ENCODE data around the gene KYAT1.

Gene KYAT1

DNA sequence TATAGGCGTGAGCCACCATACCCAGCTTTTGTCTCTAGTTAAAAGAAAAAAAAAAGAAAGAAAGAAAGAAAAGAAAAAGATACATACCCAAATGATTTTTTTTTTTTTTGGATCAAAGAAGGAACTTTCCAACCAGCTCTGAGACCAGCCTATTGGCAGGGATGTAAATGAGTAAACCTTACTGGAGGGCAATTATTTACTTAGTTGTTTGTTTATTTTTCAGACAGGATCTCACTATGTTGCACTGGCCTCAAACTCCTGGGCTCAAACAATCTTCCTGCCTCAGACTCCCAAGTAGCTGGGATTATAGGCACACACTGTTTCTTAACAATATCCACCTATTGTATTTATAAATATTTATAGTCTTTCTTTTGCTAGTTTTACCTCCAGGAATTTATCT, 41.2 kb downstream of the KYAT1 start:
- no peak for DNase-seq (ENCODE audit: low read depth, low spot score)

DNA sequence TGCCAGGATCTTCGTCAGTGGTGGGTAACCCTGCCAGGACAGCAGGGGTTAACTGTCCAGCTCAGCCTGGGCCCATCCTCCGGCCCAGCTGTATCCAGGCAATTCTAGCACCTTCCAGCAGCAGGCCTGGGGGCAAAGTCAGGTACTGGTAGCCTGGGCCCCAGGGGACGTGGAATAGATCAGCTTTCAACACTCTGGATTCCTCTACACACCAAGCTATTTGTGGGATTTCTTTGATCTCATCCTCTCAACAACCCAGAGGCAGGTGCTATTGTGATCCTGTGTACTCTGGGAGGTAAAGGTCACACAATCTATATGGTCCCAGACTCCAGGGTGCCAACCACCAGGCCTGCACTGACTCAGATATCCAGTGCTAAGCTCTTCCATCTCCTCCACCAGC, 43.4 kb downstream of the KYAT1 start:
- no peak for DNase-seq (ENCODE audit: low read depth, low spot score)

DNA sequence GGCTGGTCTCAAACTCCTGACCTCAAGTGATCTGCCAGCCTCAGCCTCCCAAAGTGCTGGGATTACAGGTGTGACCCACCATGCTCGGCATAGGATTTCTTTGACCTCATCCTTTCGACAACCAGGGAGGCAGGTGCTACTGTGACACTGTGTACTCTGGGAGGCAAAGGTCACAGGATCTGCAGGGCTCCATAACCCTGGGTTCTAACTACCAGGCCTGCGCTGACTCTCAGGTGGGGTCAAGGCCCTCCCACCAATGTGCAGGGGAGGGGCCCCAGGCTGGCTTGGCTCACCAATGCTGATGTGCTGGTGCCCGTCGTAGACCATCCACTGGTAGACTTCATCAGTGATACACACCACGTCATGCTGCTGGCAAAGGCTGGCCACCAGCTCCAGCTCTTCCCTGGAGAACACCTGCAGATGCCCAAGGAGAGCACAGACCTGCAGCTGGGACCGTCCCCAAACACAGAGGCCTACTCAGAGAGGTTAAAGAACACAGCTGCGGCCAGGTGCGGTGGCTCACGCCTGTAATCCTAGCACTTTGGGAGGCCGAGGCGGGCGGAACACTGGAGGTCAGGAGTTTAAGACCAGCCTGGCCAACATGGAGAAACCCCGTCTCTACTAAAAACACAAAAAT, 45.1 kb downstream of the KYAT1 start:
- DNase-seq (ENCODE audit: low read depth, low spot score) = no peak

DNA sequence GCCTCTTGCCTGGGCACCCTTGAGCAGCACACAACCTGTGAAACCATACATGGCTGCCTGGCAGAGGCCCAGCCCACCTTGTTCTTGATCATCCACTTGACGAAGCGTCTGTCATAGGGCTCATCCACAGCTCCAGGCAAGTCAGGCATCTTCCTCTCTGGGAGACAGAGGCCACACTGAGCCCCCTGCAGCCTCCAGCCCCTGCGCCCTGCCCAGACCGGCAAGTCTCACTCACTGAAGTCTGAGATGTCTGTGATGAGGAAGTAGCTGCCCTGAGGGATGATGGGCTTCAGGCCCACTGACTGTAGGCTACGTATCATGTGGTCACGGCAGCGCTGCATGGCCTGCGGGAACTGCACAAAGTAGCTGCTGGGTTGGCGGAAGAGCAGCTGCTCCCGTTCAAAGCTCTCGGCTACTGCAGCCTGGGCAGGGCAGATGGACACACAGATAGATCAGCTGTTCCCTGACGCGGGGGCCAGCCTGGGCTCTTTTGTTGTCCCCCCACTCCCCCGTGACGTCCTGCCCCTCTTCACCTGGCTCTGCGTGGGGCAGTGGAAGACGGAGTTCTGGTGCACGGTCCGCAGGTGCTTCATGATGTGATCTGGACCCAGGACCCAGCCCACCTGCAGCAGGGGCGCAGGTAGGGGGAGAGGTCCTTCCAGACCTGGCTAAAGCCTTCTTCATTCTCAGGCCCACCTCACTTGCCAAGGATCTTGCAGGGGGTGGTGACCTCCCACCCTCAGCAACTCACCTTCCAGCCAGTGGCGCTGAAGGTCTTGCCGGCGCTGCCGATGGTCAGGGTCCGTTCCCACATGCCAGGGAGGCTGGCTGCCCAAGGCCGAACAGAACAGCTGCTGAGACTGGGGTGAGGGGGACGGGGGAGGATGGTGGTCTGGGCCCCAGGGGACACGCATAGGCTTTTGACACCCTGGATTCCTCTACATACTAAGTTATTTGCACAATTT, 46.2 kb downstream of the KYAT1 start:
- DNase-seq (ENCODE audit: low read depth, low spot score) = no peak

DNA sequence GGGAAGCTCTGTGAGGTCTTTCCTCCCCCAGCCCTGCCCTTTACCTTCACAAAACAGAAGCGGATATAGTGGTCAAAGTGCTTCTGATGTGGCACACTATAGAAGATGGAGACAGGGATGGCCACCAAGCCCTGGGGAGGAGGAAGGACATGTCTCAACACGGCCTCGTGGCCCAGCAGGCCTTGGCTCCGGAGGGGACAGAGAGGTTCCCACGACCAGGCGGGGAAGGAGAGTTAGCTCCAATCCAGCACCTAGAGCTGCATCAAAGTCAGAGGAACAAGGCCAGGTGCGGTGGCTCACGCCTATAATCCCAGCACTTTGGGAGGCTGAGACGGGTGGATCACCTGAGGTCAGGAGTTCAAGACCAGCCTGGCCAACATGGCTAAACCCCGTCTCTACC, 48.1 kb downstream of the KYAT1 start:
- no peak for DNase-seq (ENCODE audit: low read depth, low spot score)

DNA sequence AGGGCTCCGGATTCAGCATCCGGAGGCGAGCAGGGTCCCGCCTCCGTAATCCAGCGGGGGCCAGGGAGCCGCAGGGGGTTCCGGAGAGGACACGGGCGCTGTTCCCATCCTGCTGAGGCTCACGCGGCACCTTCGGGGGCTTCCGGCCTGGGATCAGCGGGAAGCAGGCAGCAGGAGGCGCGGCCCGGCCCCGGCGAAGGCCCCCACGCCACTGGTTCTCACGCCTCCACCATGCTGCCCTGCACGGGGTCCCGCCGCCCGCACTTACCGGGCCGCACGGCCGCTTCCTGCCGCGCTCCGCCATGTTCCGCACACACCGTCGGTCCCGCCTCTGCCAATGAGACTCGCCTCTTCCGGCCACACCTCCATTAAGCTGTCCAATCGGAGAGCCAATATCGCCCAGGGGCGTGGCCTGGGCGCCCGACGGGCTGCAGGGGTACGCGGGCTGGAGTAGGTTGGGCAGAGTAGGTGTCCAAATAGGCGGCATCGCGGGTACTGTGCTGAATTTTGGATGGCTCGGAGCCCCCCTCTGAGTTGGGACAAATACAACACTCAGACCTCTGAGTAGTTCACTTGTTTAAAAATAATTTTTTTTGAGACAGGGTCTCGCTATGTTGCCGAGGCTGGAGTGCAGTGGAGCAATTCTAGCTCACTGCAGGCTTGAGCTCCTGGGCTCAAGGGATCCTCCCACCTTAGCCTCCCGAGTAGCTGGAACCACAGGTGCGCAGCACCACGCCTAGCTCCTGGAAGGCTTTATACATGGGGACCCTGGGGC, 52.1 kb downstream of the KYAT1 start, which contains the start of gene SPOUT1:
SPOUT1 (minus strand) TSS at position 318 of the 775 bp plus-strand sequence; CDS start at position 304, 14 bp downstream.
- DNase-seq (ENCODE audit: low read depth, low spot score) = peak; percentile 79

DNA sequence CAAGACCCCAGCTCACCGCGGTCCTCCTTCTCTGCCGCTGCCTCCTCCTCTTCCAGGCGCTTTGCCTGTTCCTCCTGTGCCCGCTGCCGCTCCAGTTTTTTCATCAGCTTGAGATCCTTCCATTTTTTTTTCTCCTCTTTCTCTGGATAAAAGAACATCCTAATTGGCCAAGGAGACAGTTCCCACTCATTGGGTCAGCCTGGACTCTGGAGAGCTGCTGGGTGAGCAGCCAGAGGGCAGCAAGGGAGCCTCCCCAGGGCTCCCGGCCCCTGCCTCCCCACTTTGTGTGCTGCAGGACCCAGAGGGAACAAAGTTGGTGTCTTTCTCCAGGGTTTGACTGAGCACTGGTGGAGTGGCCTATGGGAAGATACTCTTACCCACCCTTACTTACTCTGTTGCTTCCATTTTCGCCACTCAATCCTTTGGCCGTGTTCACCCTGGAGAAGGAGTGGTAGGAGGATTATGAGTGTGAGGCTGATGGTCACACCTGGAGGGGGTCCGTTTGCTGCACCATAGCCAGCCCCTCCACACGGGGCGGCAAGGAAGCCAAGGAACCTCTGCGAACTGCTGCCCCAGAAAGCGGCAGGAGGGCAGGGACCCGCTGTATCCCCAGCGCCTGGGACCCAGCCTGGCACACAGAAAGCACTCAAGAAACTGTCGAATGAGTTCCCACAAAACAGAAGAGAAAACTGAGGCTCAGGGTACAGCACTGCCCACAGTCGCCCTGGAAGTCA, 52.9 kb downstream of the KYAT1 start:
- DNase-seq (ENCODE audit: low read depth, low spot score) = no peak

DNA sequence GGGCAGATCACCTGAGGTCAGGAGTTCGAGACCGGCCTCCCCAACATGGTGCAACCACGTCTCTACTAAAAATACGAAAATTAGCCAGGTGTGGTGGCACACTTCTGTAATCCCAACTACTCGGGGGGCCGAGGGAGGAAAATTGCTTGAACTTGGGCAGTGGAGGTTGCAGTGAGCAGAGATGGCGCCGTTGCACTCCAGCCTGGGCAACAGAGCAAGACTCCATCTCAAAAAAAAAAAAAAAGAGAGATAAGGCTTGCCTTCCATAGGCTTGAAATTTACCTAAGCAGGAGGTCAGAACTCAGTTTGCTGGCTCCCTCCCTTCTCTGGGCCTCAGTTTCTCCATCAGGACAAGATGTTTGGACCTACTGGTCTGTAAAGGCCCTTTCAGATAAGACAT, 53.5 kb downstream of the KYAT1 start:
- no peak for DNase-seq (ENCODE audit: low read depth, low spot score)

DNA sequence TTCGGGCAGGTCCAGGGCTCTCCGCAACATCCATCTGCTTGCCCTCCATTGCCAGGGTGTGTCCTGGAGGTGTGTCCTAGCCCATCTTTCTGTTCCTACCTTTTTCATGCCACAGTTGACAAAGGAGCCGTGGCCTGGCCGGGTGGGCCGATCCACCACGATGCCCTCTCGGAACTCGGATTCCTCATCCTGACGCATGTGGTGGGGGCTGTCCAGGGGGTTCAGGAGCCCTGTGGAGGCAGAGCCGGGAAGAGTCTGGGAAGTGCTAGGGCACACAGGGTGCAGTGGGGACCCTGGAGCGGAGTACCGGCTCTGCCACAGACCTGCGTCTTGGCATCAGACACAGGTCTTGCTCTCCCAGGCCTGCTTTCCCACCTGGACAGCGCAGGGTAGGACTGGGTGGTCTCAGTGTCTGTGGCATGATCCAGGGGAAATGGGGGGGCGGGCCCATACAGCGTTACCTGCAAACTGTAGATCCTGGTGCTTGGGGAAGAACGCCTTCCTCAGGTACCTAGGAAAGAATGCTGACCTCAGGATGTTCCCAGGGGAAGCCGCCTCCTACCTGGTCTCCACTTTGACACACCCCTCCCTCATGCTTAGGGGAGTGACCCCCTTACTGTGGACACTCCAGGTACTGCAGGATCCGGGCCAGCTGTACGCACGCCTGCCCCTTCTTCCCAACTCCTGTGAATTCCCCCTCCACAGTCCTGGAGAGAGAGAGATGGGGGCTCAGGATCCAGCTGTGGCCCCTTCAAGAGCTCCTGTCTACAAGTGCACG, 55.6 kb downstream of the KYAT1 start:
- DNase-seq (ENCODE audit: low read depth, low spot score) = no peak

DNA sequence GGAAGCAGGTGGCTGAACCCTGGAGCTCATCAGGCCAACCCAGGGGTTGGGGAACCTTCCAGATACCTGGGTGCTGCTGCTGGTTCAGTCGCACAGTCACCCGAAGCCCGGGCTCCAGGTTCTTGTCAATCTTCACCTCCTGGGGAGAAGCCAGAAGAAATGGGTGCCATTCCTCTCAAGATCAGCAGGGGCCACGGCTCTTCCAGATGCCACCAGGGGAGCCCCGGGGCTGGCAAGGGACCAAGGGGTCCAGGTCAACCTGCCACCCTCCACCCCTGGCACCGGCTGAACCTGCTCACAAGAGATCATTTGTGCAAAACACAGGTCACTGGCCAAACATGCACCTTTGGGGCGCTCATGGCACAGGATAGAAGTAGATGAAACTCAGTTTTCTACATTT, 56.8 kb downstream of the KYAT1 start:
- DNase-seq (ENCODE audit: low read depth, low spot score) = no peak

DNA sequence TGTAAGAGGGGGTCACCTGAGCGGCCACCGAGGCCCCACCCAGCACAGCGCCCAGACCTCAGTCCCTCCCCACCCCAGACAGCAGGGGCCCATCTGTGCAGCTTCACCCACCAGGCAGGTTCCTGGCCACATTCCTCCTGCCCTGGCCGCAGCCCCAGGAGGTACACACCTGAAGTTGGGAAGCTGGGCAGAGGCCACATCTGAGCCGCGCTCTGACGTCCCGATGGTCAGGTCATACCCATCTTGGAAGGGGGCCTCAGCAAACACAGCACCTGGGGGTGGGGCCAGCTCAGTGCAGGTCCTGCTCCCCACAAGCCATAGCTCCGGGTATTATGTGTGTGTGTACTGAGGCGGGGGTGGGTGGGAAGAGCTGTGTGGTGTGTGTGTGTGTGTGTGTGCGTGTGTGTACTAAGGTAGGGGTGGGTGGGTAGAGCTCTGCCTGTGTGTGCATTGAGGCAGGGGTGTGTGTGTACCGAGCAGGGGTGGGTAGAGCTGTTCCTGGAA, 57.8 kb downstream of the KYAT1 start:
- DNase-seq (ENCODE audit: low read depth, low spot score) = no peak

DNA sequence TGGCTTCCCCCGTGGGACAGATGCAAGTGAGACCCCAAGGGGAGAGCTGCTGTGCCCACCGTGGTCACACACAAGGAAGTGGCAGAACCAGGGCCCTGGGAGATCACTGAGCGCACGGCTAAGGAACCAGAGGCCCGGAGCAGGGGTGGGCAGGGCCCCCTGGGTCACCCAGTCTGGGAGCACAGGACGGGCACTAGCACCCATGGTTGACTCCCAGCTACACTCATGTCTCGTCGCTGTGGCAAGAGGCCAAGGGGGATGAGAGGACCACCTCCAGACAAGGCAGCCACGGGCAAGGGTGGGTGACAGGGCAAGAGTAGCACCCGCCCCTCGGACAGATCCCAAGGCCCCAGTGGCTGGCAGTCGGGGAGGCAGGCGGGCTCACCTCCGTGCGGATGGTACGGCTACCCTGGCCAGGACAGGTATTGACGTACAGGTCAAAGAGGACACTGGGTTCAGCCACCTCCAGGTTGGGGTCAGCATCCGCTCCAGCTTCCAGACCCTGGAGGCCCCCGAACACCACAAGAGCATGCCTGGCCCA, 58.3 kb downstream of the KYAT1 start:
- no peak for DNase-seq (ENCODE audit: low read depth, low spot score)

DNA sequence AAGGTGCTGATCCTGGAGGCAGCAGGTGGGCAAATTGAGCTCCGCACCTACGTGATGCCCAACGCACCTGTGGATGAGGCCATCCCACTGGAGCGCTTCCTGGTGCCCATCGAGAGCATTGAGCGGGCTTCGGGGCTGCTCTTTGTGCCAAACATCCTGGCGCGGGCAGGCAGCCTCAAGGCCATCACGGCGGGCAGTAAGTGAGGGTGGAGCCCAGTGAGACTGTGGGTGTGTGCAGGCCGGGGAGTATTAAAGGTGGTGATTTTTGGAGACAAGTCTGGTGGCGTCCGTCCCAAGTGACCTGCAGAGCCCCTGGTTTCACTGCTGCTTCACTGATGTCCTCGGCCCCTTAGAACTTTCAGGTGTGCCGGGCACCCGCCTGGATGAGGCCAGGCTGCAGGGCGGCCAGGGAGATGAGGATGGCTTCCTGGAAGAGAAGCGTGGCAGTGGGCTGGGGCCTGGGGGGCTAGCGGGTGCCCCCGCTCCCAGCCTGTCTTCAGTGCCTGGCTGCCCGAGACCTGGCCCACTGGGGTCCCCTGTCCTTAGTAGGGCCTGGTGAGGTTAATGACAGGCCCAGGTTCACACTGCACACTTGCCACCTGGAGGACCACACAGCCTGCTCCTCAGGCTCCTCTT, 59.2 kb downstream of the KYAT1 start:
- DNase-seq (ENCODE audit: low read depth, low spot score) = no peak

DNA sequence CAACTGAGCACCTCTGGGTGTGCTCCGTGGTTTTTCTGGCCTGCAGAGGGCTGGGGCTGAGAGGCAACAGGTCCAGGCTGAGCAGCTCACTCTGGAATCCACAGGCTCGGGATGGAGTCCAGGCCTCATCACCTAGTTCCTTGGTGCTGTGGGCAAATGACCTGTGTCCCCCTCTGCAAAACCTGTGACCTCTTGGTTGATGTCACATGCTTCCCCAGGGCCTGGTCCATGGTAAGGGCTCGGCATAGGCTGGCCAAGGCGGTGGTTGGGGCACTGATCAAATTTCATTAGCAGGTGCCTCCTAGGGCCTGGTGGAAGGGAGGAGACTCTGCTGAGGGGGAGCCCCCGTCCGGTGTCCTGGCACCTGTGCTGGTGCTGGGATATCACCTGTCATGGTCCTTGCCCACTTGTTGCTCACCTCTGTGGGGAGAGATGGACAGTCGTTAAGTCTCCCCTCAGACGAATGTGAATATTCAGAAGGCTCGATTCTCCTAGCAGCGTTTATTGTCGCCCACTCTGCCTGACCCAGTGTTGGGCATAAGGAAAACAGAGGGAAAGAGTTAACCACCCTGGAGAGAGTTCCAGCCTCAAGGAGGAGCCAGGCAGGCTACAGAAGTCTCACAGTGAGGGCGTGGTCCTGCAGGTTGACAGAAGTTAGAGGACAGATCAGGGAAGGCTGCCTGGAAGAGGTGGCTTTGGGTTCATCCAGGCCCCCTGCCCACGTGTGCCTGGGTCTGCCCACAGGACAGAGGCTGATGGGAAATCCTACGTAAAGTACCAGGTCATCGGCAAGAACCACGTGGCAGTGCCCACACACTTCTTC, 60.0 kb downstream of the KYAT1 start:
- no peak for DNase-seq (ENCODE audit: low read depth, low spot score)

DNA sequence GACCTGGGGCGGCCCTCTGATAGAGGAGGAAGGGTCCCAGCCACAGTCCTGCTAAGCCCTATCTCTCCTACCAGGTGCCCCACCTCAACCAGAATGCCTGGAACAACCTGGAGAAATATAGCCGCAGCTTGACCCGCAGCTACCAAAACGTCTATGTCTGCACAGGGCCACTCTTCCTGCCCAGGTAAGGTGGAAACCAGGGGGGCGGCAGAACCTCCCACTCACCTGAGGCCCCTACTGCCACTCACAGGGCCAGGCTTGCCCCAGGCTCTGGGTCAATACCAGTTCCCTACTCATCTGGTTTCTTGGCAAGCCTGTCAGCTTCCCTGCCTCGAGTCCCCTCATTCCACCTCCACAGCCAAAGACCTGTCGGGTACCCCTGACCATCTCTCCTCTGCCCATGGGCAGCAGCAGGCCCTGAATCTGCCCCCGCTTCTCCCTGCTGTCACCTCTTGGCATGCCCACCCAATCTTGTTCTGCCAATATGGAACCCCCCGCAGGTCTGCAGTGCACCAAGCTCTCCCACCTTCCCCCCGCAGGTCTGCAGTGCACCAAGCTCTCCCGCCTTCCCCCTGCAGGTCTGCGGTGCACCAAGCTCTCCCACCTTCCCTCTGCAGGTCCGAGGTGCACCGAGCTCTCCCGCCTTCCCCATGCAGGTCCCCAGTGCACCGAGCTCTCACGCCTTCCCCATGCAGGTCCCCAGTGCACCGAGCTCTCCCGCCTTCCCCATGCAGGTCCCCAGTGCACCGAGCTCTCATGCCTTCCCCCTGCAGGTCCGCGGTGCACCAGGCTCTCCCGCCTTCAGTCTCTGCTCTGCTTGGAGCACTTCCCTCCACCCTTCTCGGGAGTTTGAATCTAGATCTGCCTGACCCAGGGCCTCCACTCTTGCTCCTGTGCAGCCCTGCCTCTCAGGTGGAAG, 60.8 kb downstream of the KYAT1 start:
- DNase-seq (ENCODE audit: low read depth, low spot score) = no peak

DNA sequence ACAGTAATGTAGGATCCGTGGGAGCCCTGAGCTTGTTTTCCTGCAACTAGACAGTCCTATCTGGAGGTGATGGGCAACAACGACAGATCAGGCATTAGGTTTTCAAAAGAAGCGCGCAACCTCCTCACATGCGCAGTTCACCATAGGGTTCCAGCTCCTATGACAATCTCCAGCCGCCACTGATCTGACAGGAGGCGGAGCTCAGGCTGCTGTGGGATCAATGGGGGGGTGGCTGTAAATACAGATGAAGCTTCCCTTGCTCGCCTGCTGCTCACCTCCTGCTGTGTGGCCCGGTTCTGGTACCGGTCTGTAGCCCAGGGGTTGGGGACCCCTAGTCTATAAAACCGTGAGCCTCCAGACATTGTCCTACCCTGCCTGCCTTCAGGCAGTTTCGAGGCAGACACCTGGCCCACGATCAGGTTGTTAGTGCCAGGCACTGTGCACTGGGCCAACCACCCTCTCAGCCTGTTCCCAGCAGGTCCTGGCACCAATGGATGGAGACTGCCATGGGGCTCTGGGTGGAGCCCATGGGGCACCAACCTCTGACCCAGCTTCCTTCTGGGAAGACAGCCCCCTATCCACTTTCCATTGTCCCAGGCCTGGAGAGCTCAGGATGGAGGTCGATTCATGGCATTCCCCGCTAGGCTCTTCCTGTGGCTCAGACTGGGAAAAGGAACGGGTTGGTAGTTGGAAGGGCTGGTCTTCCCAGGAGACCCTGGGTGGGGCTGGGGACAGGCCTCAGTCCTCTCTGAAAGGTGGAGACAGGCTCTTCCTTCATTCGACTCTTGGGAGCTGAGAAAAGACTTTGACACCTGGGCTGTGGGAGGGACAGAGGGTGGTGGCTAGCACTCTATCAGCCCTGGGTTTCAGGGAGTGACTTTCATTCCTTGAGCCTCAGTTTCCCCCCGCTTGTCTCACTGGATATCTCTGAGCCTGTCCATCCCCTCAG, 61.8 kb downstream of the KYAT1 start:
- no peak for DNase-seq (ENCODE audit: low read depth, low spot score)

Data from smooth muscle cell of the brain vasculature (primary cell).